Activated T-cell treated with anti-CD3 and anti-CD28 coated beads, Interleukin-2, amount 50 U/mL, for 48 hours (primary cell): ENCODE results near the gene ADAMTS2.

Experiments
- DNase-seq, 2 experiments: peaks; one replicate each; pipeline ENCODE4 v3.0.0-alpha.2; 2020

The ADAMTS2 gene

GRCh38 chr5:179191506-179192184, 153.6 kb downstream of the ADAMTS2 start:
- DNase-seq: no peak

GRCh38 chr5:179190851-179191505, 154.3 kb downstream of the ADAMTS2 start:
- no peak for DNase-seq

- DNase-seq: no peak
Measured at GRCh38 chr5:179188636-179189035, 156.6 kb downstream of the ADAMTS2 start.

GRCh38 chr5:179187681-179188575, 157.3 kb downstream of the ADAMTS2 start:
- no peak for DNase-seq

- no peak for DNase-seq
Measured at GRCh38 chr5:179187229-179187678, 158.0 kb downstream of the ADAMTS2 start.

GRCh38 chr5:179186801-179187200, 158.5 kb downstream of the ADAMTS2 start:
- no peak for DNase-seq

GRCh38 chr5:179185941-179186411, 159.3 kb downstream of the ADAMTS2 start:
- no peak for DNase-seq

- DNase-seq: no peak
Measured at GRCh38 chr5:179185256-179185940, 159.9 kb downstream of the ADAMTS2 start.

GRCh38 chr5:179184521-179185050, 160.7 kb downstream of the ADAMTS2 start:
- DNase-seq: no peak

GRCh38 chr5:179183481-179183880, 161.8 kb downstream of the ADAMTS2 start:
- DNase-seq: no peak

- DNase-seq: no peak
Measured at GRCh38 chr5:179182601-179183000, 162.7 kb downstream of the ADAMTS2 start.

GRCh38 chr5:179181988-179182387, 163.3 kb downstream of the ADAMTS2 start:
- DNase-seq: no peak

- no peak for DNase-seq
Measured at GRCh38 chr5:179180921-179181645, 164.2 kb downstream of the ADAMTS2 start.

- no peak for DNase-seq
Measured at GRCh38 chr5:179180061-179180610, 165.1 kb downstream of the ADAMTS2 start.

- no peak for DNase-seq
Measured at GRCh38 chr5:179177711-179178575, 167.3 kb downstream of the ADAMTS2 start.

GRCh38 chr5:179176571-179177230, 168.6 kb downstream of the ADAMTS2 start:
- no peak for DNase-seq

- no peak for DNase-seq
Measured at GRCh38 chr5:179176166-179176565, 169.1 kb downstream of the ADAMTS2 start.

GRCh38 chr5:179171816-179172745, 173.2 kb downstream of the ADAMTS2 start:
- no peak for DNase-seq
